ENCODE results near the gene WWOX.

- no peak for TF ChIP-seq EZH2 (IDR thresholded peaks at IDR 0.05)
- no peak for TF ChIP-seq POLR2AphosphoS5 (IDR thresholded peaks at IDR 0.05; ENCODE audit: borderline replicate concordance, low read depth, low read length)
- TF ChIP-seq FOXP2 (optimal IDR thresholded peaks at IDR 0.05; ENCODE audit: control extremely low read depth, extremely low read length, insufficient read depth), result no peak
Observed at GRCh38 chr16:79006765-79007164, 907.3 kb downstream of the WWOX start.

Measured in SK-N-MC (cell line).